ENCODE measurements around the gene SPINK9.
"Not testable (repeated sequence)": the region's sequence is repeated elsewhere in the genome, so short reads cannot be mapped to it uniquely, and the experiment has no call there.

SPINK9 gene

GRCh38 chr5:148335259-148335658 is at the start of gene SPINK9:
Gene SPINK9, plus strand, starts transcription at chr5:148335559. Its CDS starts 55 bp downstream, at chr5:148335614.
- Histone ChIP-seq H3K9ac (ENCODE audit: low read depth, low read length) (no peak within 1 kb of the TSS), H3K4me3 (ENCODE audit: low read depth, low read length) (no peak within 1 kb of the TSS), H3K36me3 (ENCODE audit: control insufficient read depth, insufficient read depth, low read length) (no peaks in the 10 kb centered on the region), H3K4me1 (ENCODE audit: control insufficient read depth, insufficient read depth, low read length) (no peaks in the 10 kb centered on the region), H3K27me3 (ENCODE audit: control insufficient read depth, insufficient read depth, low read length) (no peaks in the 10 kb centered on the region), H3K9me3 (ENCODE audit: control insufficient read depth, insufficient read depth, low read length) (no peaks in the 10 kb centered on the region)

GRCh38 chr5:148290271-148291195 is 44.8 kb upstream of the SPINK9 start:
- Histone ChIP-seq H3K36me3 (ENCODE audit: control insufficient read depth, insufficient read depth, low read length) (no peaks in the 10 kb centered on the region), H3K4me1 (ENCODE audit: control insufficient read depth, insufficient read depth, low read length) (no peaks in the 10 kb centered on the region), H3K9me3 (ENCODE audit: control insufficient read depth, insufficient read depth, low read length) (no peaks in the 10 kb centered on the region), H3K4me3 (ENCODE audit: low read depth, low read length) (no peak overlapping the region), H3K9ac (ENCODE audit: low read depth, low read length) (no peak overlapping the region), H3K27me3 (ENCODE audit: control insufficient read depth, insufficient read depth, low read length) (no peaks in the 10 kb centered on the region)

- no peaks in the 10 kb centered on the region for H3K4me1 ChIP-seq (ENCODE audit: control insufficient read depth, insufficient read depth, low read length)
- no peaks in the 10 kb centered on the region for H3K27me3 ChIP-seq (ENCODE audit: control insufficient read depth, insufficient read depth, low read length)
- no peak overlapping the region for H3K4me3 ChIP-seq (ENCODE audit: low read depth, low read length)
- H3K9ac ChIP-seq (ENCODE audit: low read depth, low read length) = no peak overlapping the region
- no peaks in the 10 kb centered on the region for H3K36me3 ChIP-seq (ENCODE audit: control insufficient read depth, insufficient read depth, low read length)
- H3K9me3 ChIP-seq (ENCODE audit: control insufficient read depth, insufficient read depth, low read length) = no peaks in the 10 kb centered on the region
Observed at GRCh38 chr5:148297731-148298130, 37.6 kb upstream of the SPINK9 start.

GRCh38 chr5:148306446-148306845 is 28.9 kb upstream of the SPINK9 start:
- H3K9me3 ChIP-seq (ENCODE audit: control insufficient read depth, insufficient read depth, low read length) = no peaks in the 10 kb centered on the region
- H3K9ac ChIP-seq (ENCODE audit: low read depth, low read length) = no peak overlapping the region
- H3K36me3 ChIP-seq (ENCODE audit: control insufficient read depth, insufficient read depth, low read length) = no peaks in the 10 kb centered on the region
- H3K4me3 ChIP-seq (ENCODE audit: low read depth, low read length) = no peak overlapping the region
- no peaks in the 10 kb centered on the region for H3K4me1 ChIP-seq (ENCODE audit: control insufficient read depth, insufficient read depth, low read length)
- no peaks in the 10 kb centered on the region for H3K27me3 ChIP-seq (ENCODE audit: control insufficient read depth, insufficient read depth, low read length)

GRCh38 chr5:148309019-148309418 is 26.3 kb upstream of the SPINK9 start:
- H3K27me3 ChIP-seq (ENCODE audit: control insufficient read depth, insufficient read depth, low read length) = no peaks in the 10 kb centered on the region
- no peak overlapping the region for H3K9ac ChIP-seq (ENCODE audit: low read depth, low read length)
- no peaks in the 10 kb centered on the region for H3K36me3 ChIP-seq (ENCODE audit: control insufficient read depth, insufficient read depth, low read length)
- no peak overlapping the region for H3K4me3 ChIP-seq (ENCODE audit: low read depth, low read length)
- no peaks in the 10 kb centered on the region for H3K4me1 ChIP-seq (ENCODE audit: control insufficient read depth, insufficient read depth, low read length)
- H3K9me3 ChIP-seq (ENCODE audit: control insufficient read depth, insufficient read depth, low read length) = no peaks in the 10 kb centered on the region

GRCh38 chr5:148309746-148310145 is 25.6 kb upstream of the SPINK9 start:
- no peaks in the 10 kb centered on the region for H3K27me3 ChIP-seq (ENCODE audit: control insufficient read depth, insufficient read depth, low read length)
- no peak overlapping the region for H3K9ac ChIP-seq (ENCODE audit: low read depth, low read length)
- H3K4me1 ChIP-seq (ENCODE audit: control insufficient read depth, insufficient read depth, low read length) = no peaks in the 10 kb centered on the region
- H3K4me3 ChIP-seq (ENCODE audit: low read depth, low read length) = no peak overlapping the region
- H3K9me3 ChIP-seq (ENCODE audit: control insufficient read depth, insufficient read depth, low read length) = no peaks in the 10 kb centered on the region
- H3K36me3 ChIP-seq (ENCODE audit: control insufficient read depth, insufficient read depth, low read length) = no peaks in the 10 kb centered on the region

GRCh38 chr5:148311484-148311883 is 23.9 kb upstream of the SPINK9 start:
- Histone ChIP-seq H3K4me1 (ENCODE audit: control insufficient read depth, insufficient read depth, low read length) (no peaks in the 10 kb centered on the region), H3K4me3 (ENCODE audit: low read depth, low read length) (no peak overlapping the region), H3K27me3 (ENCODE audit: control insufficient read depth, insufficient read depth, low read length) (no peaks in the 10 kb centered on the region), H3K36me3 (ENCODE audit: control insufficient read depth, insufficient read depth, low read length) (no peaks in the 10 kb centered on the region), H3K9me3 (ENCODE audit: control insufficient read depth, insufficient read depth, low read length) (no peaks in the 10 kb centered on the region), H3K9ac (ENCODE audit: low read depth, low read length) (no peak overlapping the region)

- Histone ChIP-seq H3K27me3 (ENCODE audit: control insufficient read depth, insufficient read depth, low read length) (no peaks in the 10 kb centered on the region), H3K9me3 (ENCODE audit: control insufficient read depth, insufficient read depth, low read length) (no peaks in the 10 kb centered on the region)
Observed at GRCh38 chr5:148312153-148312552, 23.2 kb upstream of the SPINK9 start, which contains the start of gene SPINK7. Gene SPINK7, plus strand, starts transcription at chr5:148312423. Its CDS starts 61 bp downstream, at chr5:148312484.

GRCh38 chr5:148314187-148314586 is 21.2 kb upstream of the SPINK9 start:
- Histone ChIP-seq H3K9me3 (ENCODE audit: control insufficient read depth, insufficient read depth, low read length) (no peaks in the 10 kb centered on the region), H3K9ac (ENCODE audit: low read depth, low read length) (no peak overlapping the region), H3K27me3 (ENCODE audit: control insufficient read depth, insufficient read depth, low read length) (no peaks in the 10 kb centered on the region), H3K4me3 (ENCODE audit: low read depth, low read length) (no peak overlapping the region), H3K4me1 (ENCODE audit: control insufficient read depth, insufficient read depth, low read length) (no peaks in the 10 kb centered on the region), H3K36me3 (ENCODE audit: control insufficient read depth, insufficient read depth, low read length) (no peaks in the 10 kb centered on the region)

More at GRCh38 chr5:148312153-148312552, 23.2 kb upstream of the SPINK9 start, which contains the start of gene SPINK7:
- Histone ChIP-seq H3K9ac (ENCODE audit: low read depth, low read length) (no peak within 1 kb of the TSS), H3K4me3 (ENCODE audit: low read depth, low read length) (no peak within 1 kb of the TSS), H3K4me1 (ENCODE audit: control insufficient read depth, insufficient read depth, low read length) (no peaks in the 10 kb centered on the region), H3K36me3 (ENCODE audit: control insufficient read depth, insufficient read depth, low read length) (no peaks in the 10 kb centered on the region)

- H3K36me3 ChIP-seq (ENCODE audit: control insufficient read depth, insufficient read depth, low read length) = no peaks in the 10 kb centered on the region
- H3K4me1 ChIP-seq (ENCODE audit: control insufficient read depth, insufficient read depth, low read length) = no peaks in the 10 kb centered on the region
- no peak overlapping the region for H3K4me3 ChIP-seq (ENCODE audit: low read depth, low read length)
- no peak overlapping the region for H3K9ac ChIP-seq (ENCODE audit: low read depth, low read length)
- no peaks in the 10 kb centered on the region for H3K27me3 ChIP-seq (ENCODE audit: control insufficient read depth, insufficient read depth, low read length)
- no peaks in the 10 kb centered on the region for H3K9me3 ChIP-seq (ENCODE audit: control insufficient read depth, insufficient read depth, low read length)
Observed at GRCh38 chr5:148314731-148315130, 20.6 kb upstream of the SPINK9 start.

GRCh38 chr5:148320011-148320963 is 15.1 kb upstream of the SPINK9 start:
- peaks cover 12% of the 10 kb centered on the region for H3K27me3 ChIP-seq (ENCODE audit: control insufficient read depth, insufficient read depth, low read length)
- H3K4me1 ChIP-seq (ENCODE audit: control insufficient read depth, insufficient read depth, low read length); H3K36me3 ChIP-seq (ENCODE audit: control insufficient read depth, insufficient read depth, low read length); H3K9me3 ChIP-seq (ENCODE audit: control insufficient read depth, insufficient read depth, low read length): not testable (repeated sequence)
- H3K9ac ChIP-seq (ENCODE audit: low read depth, low read length) = peak overlapping the region; percentile 37
- peak overlapping the region; percentile 65 for H3K4me3 ChIP-seq (ENCODE audit: low read depth, low read length)
